ENCODE data around the gene SLF1. TPM values are rescaled to one million over a fixed set of nuclear protein-coding genes. Genes with fewer than 3 reads are reported as not detected.

Gene SLF1
- polyA plus RNA-seq, 2 of the 4 experiments (the other 2 are of a cell fraction), result 11.4 to 17.1 TPM

- Histone ChIP-seq H3K4me1 (peaks cover 3% of the 10 kb centered on the region; the same call in 1 of the 3 replicates), H3K9me3 (no peaks in the 10 kb centered on the region), H3K27ac (no peak overlapping the region), H3K4me2 (no peak overlapping the region), H3K4me3 (no peak overlapping the region)
- no peak for DNase-seq (ENCODE audit: low read depth in 1 of 2, low spot score in 1 of 2)
- ChIA-PET CTCF (interaction anchor here (2.2 kb wide), 1 partner anchor 8 kb away, joined by 9 read pairs; no protein-coding TSS in a partner anchor), POLR2A (no interaction called here)
- 66% methylated on average over 5 of the region's 5 CpGs for WGBS (ENCODE audit: missing lambda C conversion rate)
- TF ChIP-seq CBX2 (IDR thresholded peaks at IDR 0.05; ENCODE audit: borderline replicate concordance, low read depth), result no peak
- no peak for TF ChIP-seq HEYL (CRISPR knock-in tag; IDR thresholded peaks at IDR 0.05)
- no peak for TF ChIP-seq EP300 (IDR thresholded peaks at IDR 0.05)
- no peak for TF ChIP-seq TP53 (CRISPR knock-in tag; IDR thresholded peaks at IDR 0.05)
- no peak for TF ChIP-seq HDAC2 (IDR thresholded peaks at IDR 0.05)
- no peak for TF ChIP-seq MAZ (IDR thresholded peaks at IDR 0.05; ENCODE audit: borderline replicate concordance, low read depth, low read length)
- ATAC-seq, result no peak
- FAIRE-seq, result no peak
Measured at GRCh38 chr5:94745786-94746730, 127.6 kb downstream of the SLF1 start.

- Histone ChIP-seq H3K4me2 (no peak overlapping the region), H3K27ac (no peak overlapping the region), H3K9me3 (no peaks in the 10 kb centered on the region), H3K4me3 (no peak overlapping the region), H3K4me1 (peaks cover 3% of the 10 kb centered on the region; the same call in 1 of the 3 replicates)
- ATAC-seq (no peak), DNase-seq (ENCODE audit: low read depth in 1 of 2, low spot score in 1 of 2) (no peak), FAIRE-seq (no peak)
- TF ChIP-seq POLR2A (IDR thresholded peaks at IDR 0.05; ENCODE audit: low read length) (no peak), BCL3 (IDR thresholded peaks at IDR 0.05) (no peak), FOSL2 (IDR thresholded peaks at IDR 0.05) (no peak), FOSL2 (CRISPR knock-in tag; IDR thresholded peaks at IDR 0.05) (no peak), MYC (IDR thresholded peaks at IDR 0.05; ENCODE audit: borderline replicate concordance, low read length) (no peak)
- POLR2A ChIA-PET, result no interaction called here
- 88% methylated on average over 1 of the region's 1 CpG for WGBS (ENCODE audit: missing lambda C conversion rate)
- CTCF ChIA-PET, result interaction anchor here (0.6 to 2.2 kb wide), 2 partner anchors 9 to 208 kb away, joined by 3 to 9 read pairs; no protein-coding TSS in a partner anchor
Measured at GRCh38 chr5:94746731-94747124, 128.3 kb downstream of the SLF1 start.

Other genes starting within 250 kb of the SLF1 start
- gene KIAA0825, start 65 bp upstream of the SLF1 start, polyA plus RNA-seq (2011; rRNA removed), result 0.80 and 0.89 TPM in 2 replicates
- gene KIAA0825, start 65 bp upstream of the SLF1 start, polyA plus RNA-seq (2017; fragmentation: RNase III; extraction: RNeasy Plus Mini Kit Qiagen cat#74134 plus additional on column Dnase treatment), result 0.54 to 0.75 TPM (median 0.57 TPM) in 3 replicates